Lower leg skin (tissue), 3 donors: ENCODE results near the gene PRKAA1.

Experiments
- CTCF ChIP-seq, 3 donors: fragments of 450-650 bp; IDR thresholded peaks; one replicate each; pipeline ENCODE4 v1.5.1; 2016; ENCODE audit warnings: antibody characterized with exemption in 3 of 3, mild to moderate bottlenecking in 3 of 3, moderate library complexity in 2 of 3
- POLR2A ChIP-seq, 2 donors: fragments of 450-650 bp; IDR thresholded peaks; one replicate each; pipeline ENCODE4 v1.6.1; 2016 to 2017; ENCODE audit warnings: antibody characterized with exemption in 2 of 2, mild to moderate bottlenecking in 1 of 2, moderate library complexity in 1 of 2

DNA sequence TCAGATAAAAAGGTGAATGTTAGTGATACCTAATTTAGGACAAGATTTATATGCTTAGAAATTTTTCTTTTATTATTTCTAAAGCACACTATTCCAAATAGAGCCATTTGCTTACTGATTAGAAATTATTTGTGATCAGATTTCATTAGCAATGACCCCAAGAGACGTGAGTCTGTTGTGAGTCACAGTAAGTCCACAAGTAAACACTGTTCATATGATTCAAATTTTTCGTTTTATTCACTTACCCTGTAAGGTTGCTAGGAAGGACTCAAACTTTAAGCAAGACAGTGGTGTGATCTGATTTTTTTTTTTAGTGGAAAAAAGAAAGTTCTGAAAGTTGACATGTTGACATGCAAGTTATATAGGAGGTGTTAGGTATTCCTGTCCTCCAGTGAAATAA is 44.2 kb upstream of the PRKAA1 start:
- TF ChIP-seq CTCF (IDR thresholded peaks at IDR 0.05) (no peak), POLR2A (IDR thresholded peaks at IDR 0.05) (no peak)
